HG02642 (cell line): ENCODE measurements around the gene SMIM17.

Experiments
- ATAC-seq: cut with Tn5 transposase; IDR thresholded peaks from one replicate; pipeline ENCODE4 v1.9.1; 2021; ENCODE audit warnings: mild to moderate bottlenecking; ENCODE audit not compliant: unreplicated experiment, poor library complexity

Gene SMIM17

DNA sequence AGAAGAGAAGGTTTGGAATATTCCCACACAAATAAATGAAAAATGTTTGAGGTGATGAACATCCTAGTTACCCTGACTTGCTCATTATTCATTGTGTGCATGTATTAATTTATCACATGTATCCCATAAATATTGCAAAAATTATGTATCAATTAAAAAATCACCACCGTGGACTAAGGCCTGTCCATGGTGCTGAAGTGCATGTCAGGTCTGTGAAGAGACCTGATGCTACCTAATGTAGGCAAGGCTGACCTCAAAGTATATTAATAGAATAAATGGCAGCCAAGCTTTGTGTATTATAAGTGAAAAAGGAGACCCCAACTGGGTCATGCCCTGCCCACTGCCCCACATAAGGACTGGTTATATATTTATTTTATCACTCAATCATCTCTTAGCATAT, 63.0 kb downstream of the SMIM17 start:
- ATAC-seq: no peak
